A549 (cell line): ENCODE measurements around the gene BHLHE23.

ENCODE experiments used
- CTCF ChIP-seq: fragments of >200 bp; sonication (Bioruptor Twin); formaldehyde crosslinking; IDR thresholded peaks from 3 replicates; pipeline ENCODE4 v1.5.1; 2016
- PBX3 ChIP-seq: IDR thresholded peaks from 2 replicates; pipeline ENCODE4 v1.6.1; 2012
- RFX5 ChIP-seq: fragments of 450-650 bp; IDR thresholded peaks from 2 replicates; pipeline ENCODE4 v1.7.1; 2014; ENCODE audit warnings: antibody characterized with exemption, mild to moderate bottlenecking, moderate library complexity
- SMC3 ChIP-seq: fragments of >200 bp; sonication (Bioruptor Twin); formaldehyde crosslinking; IDR thresholded peaks from 3 replicates; pipeline ENCODE4 v1.6.1; 2018; ENCODE audit warnings: inconsistent platforms

- TF ChIP-seq CTCF = no peak
- TF ChIP-seq RFX5 = no peak
- no peak for TF ChIP-seq PBX3
- TF ChIP-seq SMC3 = no peak
These were observed 45.0 kb downstream of the BHLHE23 start for GRCh38 chr20:62961799-62962198.
